Nephron (organoid): Measurements from ENCODE around the gene ATP13A5.

Source experiments
- H3K27ac Mint-ChIP-seq, 3 experiments: 2 replicates each; pipeline ENCODE4 v1.8.0; 2020; ENCODE audit warnings: mixed read lengths in 3 of 3, mild to moderate bottlenecking in 2 of 3, moderate library complexity in 1 of 3
- H3K27me3 Mint-ChIP-seq: 2 replicates; pipeline ENCODE4 v1.8.0; 2021; ENCODE audit warnings: low read depth, mild to moderate bottlenecking, moderate library complexity, mixed read lengths
- H3K36me3 Mint-ChIP-seq: 2 replicates; pipeline ENCODE4 v1.8.0; 2020; ENCODE audit warnings: low read depth, mixed read lengths
- H3K4me1 Mint-ChIP-seq: 2 replicates; pipeline ENCODE4 v1.8.0; 2020; ENCODE audit warnings: mixed read lengths
- H3K4me3 Mint-ChIP-seq, 3 experiments: 2 replicates each; pipeline ENCODE4 v1.8.0; 2020; ENCODE audit warnings: mild to moderate bottlenecking in 3 of 3, mixed read lengths in 3 of 3, moderate library complexity in 2 of 3
- H3K9me3 Mint-ChIP-seq: 2 replicates; pipeline ENCODE4 v1.8.0; 2020; ENCODE audit warnings: mixed read lengths
- CTCF ChIP-seq, 3 experiments: fragments of 200-600 bp; sonication (generic); IDR thresholded peaks; one replicate each; pipeline ENCODE4 v1.5.0; 2021; ENCODE audit warnings: antibody characterized with exemption in 3 of 3; ENCODE audit not compliant: unreplicated experiment in 3 of 3

The ATP13A5 gene

GRCh38 chr3:193269343-193270028 lies 109.1 kb downstream of the ATP13A5 start:
- Mint-ChIP-seq H3K9me3 (no peaks in the 10 kb centered on the region), H3K4me1 (peaks cover 18% of the 10 kb centered on the region), H3K27me3 (no peaks in the 10 kb centered on the region), H3K4me3 (no peak overlapping the region), H3K36me3 (no peaks in the 10 kb centered on the region), H3K27ac (no peak overlapping the region)
- no peak for TF ChIP-seq CTCF (IDR thresholded peaks at IDR 0.05; ENCODE audit: unreplicated experiment in 3 of 3)

- no peaks in the 10 kb centered on the region for H3K4me1 Mint-ChIP-seq
- H3K9me3 Mint-ChIP-seq = peaks cover 2% of the 10 kb centered on the region
- no peaks in the 10 kb centered on the region for H3K27me3 Mint-ChIP-seq
- H3K4me3 Mint-ChIP-seq = no peak overlapping the region
- no peak for TF ChIP-seq CTCF (IDR thresholded peaks at IDR 0.05; ENCODE audit: unreplicated experiment in 3 of 3)
- H3K27ac Mint-ChIP-seq = no peak overlapping the region
- H3K36me3 Mint-ChIP-seq = no peaks in the 10 kb centered on the region
Observed at GRCh38 chr3:193262707-193263106, 115.8 kb downstream of the ATP13A5 start.

GRCh38 chr3:193261970-193262369 lies 116.6 kb downstream of the ATP13A5 start:
- no peak for TF ChIP-seq CTCF (IDR thresholded peaks at IDR 0.05; ENCODE audit: unreplicated experiment in 3 of 3)
- no peaks in the 10 kb centered on the region for H3K27me3 Mint-ChIP-seq
- H3K9me3 Mint-ChIP-seq = peaks cover 2% of the 10 kb centered on the region
- no peak overlapping the region for H3K4me3 Mint-ChIP-seq
- no peaks in the 10 kb centered on the region for H3K36me3 Mint-ChIP-seq
- H3K27ac Mint-ChIP-seq = no peak overlapping the region
- no peaks in the 10 kb centered on the region for H3K4me1 Mint-ChIP-seq

- peaks cover 9% of the 10 kb centered on the region for H3K36me3 Mint-ChIP-seq
- no peaks in the 10 kb centered on the region for H3K27me3 Mint-ChIP-seq
- TF ChIP-seq CTCF (IDR thresholded peaks at IDR 0.05; ENCODE audit: unreplicated experiment in 3 of 3) = no peak
- peaks cover 19% of the 10 kb centered on the region for H3K9me3 Mint-ChIP-seq
- no peaks in the 10 kb centered on the region for H3K4me1 Mint-ChIP-seq
- no peak overlapping the region for H3K4me3 Mint-ChIP-seq
- no peak overlapping the region for H3K27ac Mint-ChIP-seq
Observed at GRCh38 chr3:193253986-193254660, 124.4 kb downstream of the ATP13A5 start.

GRCh38 chr3:193250492-193250891 lies 128.1 kb downstream of the ATP13A5 start:
- no peak for TF ChIP-seq CTCF (IDR thresholded peaks at IDR 0.05; ENCODE audit: unreplicated experiment in 3 of 3)
- H3K36me3 Mint-ChIP-seq = peaks cover 13% of the 10 kb centered on the region
- no peaks in the 10 kb centered on the region for H3K4me1 Mint-ChIP-seq
- H3K9me3 Mint-ChIP-seq = peaks cover 44% of the 10 kb centered on the region
- no peaks in the 10 kb centered on the region for H3K27me3 Mint-ChIP-seq
- no peak overlapping the region for H3K27ac Mint-ChIP-seq
- no peak overlapping the region for H3K4me3 Mint-ChIP-seq
